Caco-2 (cell line): ENCODE measurements around the gene TIRAP. TPM values are rescaled to one million over a fixed set of nuclear protein-coding genes. Genes with fewer than 3 reads are reported as not detected.

Experiments used
- BruUV-seq: library from RNA; stranded (reverse); fragments of 400-500 nt; replicated peaks from 2 replicates; lab custom pipeline; 2021; lab: Mats Ljungman, UMichigan
- CTCF ChIA-PET: fragments of 300-600 bp; sonication (Branson Sonifier 250); formaldehyde crosslinking; loops from one replicate; lab custom pipeline; 2022; ENCODE audit warnings: antibody characterized with exemption; lab: Charles Lee
- POLR2A ChIA-PET: fragments of 300-600 bp; sonication (Branson Sonifier 250); formaldehyde crosslinking; loops from one replicate; lab custom pipeline; 2022; ENCODE audit warnings: antibody characterized with exemption; lab: Charles Lee
- DNase-seq, 2 experiments: peaks; one replicate each; pipeline versions ENCODE4 v3.0.0 to v3.0.0-alpha.2; 2020 to 2022
- H3K27me3 ChIP-seq: replicated peaks from 2 replicates; pipeline ENCODE4 v1.6.0; 2011; ENCODE audit warnings: low read length; ENCODE audit not compliant: control insufficient read depth, insufficient read depth
- H3K36me3 ChIP-seq: 2 replicates; pipeline ENCODE4 v1.5.1; 2011; ENCODE audit warnings: low read length; ENCODE audit not compliant: control insufficient read depth, insufficient read depth
- H3K4me1 ChIP-seq: fragments of 250-450 bp; sonication (Bioruptor Pico); 2 replicates; pipeline ENCODE4 v1.5.1; 2020; ENCODE audit warnings: mild to moderate bottlenecking
- H3K4me3 ChIP-seq: 2 replicates; pipeline ENCODE4 v1.5.1; 2011; ENCODE audit warnings: low read depth, mild to moderate bottlenecking, control low read depth, low read length
- H3K9me3 ChIP-seq: fragments of 250-450 bp; sonication (Bioruptor Pico); 2 replicates; pipeline ENCODE4 v1.5.1; 2020; ENCODE audit warnings: mild to moderate bottlenecking, moderate library complexity
- H3K27ac Mint-ChIP-seq: one replicate; pipeline ENCODE4 v1.8.0; 2022; ENCODE audit warnings: mixed read lengths; ENCODE audit not compliant: unreplicated experiment
- H3K27me3 Mint-ChIP-seq: one replicate; pipeline ENCODE4 v1.8.0; 2022; ENCODE audit warnings: mixed read lengths; ENCODE audit not compliant: insufficient read depth, unreplicated experiment
- H3K36me3 Mint-ChIP-seq: one replicate; pipeline ENCODE4 v1.8.0; 2022; ENCODE audit warnings: mild to moderate bottlenecking, mixed read lengths; ENCODE audit not compliant: insufficient read depth, unreplicated experiment
- H3K4me1 Mint-ChIP-seq: one replicate; pipeline ENCODE4 v1.8.0; 2022; ENCODE audit warnings: low read depth, mixed read lengths; ENCODE audit not compliant: unreplicated experiment
- H3K4me3 Mint-ChIP-seq: one replicate; pipeline ENCODE4 v1.8.0; 2022; ENCODE audit warnings: mild to moderate bottlenecking, moderate library complexity, mixed read lengths; ENCODE audit not compliant: unreplicated experiment
- H3K9me3 Mint-ChIP-seq: one replicate; pipeline ENCODE4 v1.8.0; 2022; ENCODE audit warnings: mixed read lengths; ENCODE audit not compliant: unreplicated experiment
- intact Hi-C: fragments of 100-400 bp; cut with micrococcal nuclease; formaldehyde crosslinking; loops from one replicate; pipeline ENCODE4 v1.10.0; 2022; ENCODE audit not compliant: unreplicated experiment
- total RNA-seq: library from RNA; stranded (reverse); gene quantifications from 2 replicates; pipeline ENCODE4 v1.2.3, GENCODE V29; 2022
- TF ChIP-seq, protein P1 (sequence below), 2 experiments: fragments of 200-600 bp in 1 of 2; IDR thresholded peaks; 1 replicate in 1 of 2; 2 replicates in 1 of 2; pipeline versions ENCODE4 v1.5.1 to v1.8.0; 2011 to 2022; ENCODE audit warnings: antibody characterized with exemption in 1 of 2, control low read depth in 1 of 2, inconsistent platforms in 1 of 2, low read depth in 1 of 2, low read length in 1 of 2, mild to moderate bottlenecking in 1 of 2, moderate library complexity in 1 of 2; ENCODE audit not compliant: insufficient read depth in 1 of 2, severe bottlenecking in 1 of 2, unreplicated experiment in 1 of 2

The TIRAP gene
- total RNA-seq, 1 experiment from 2014 or later, result 25.1 TPM

GRCh38 chr11:126318574-126319373, 35.9 kb downstream of the TIRAP start:
- TF ChIP-seq, protein P1, sequence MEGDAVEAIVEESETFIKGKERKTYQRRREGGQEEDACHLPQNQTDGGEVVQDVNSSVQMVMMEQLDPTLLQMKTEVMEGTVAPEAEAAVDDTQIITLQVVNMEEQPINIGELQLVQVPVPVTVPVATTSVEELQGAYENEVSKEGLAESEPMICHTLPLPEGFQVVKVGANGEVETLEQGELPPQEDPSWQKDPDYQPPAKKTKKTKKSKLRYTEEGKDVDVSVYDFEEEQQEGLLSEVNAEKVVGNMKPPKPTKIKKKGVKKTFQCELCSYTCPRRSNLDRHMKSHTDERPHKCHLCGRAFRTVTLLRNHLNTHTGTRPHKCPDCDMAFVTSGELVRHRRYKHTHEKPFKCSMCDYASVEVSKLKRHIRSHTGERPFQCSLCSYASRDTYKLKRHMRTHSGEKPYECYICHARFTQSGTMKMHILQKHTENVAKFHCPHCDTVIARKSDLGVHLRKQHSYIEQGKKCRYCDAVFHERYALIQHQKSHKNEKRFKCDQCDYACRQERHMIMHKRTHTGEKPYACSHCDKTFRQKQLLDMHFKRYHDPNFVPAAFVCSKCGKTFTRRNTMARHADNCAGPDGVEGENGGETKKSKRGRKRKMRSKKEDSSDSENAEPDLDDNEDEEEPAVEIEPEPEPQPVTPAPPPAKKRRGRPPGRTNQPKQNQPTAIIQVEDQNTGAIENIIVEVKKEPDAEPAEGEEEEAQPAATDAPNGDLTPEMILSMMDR (IDR thresholded peaks at IDR 0.05; ENCODE audit: insufficient read depth in 1 of 2, low read depth in 1 of 2, low read length in 1 of 2, severe bottlenecking in 1 of 2, unreplicated experiment in 1 of 2), result no peak
- H3K9me3 Mint-ChIP-seq, result no peaks in the 10 kb centered on the region
- no peak overlapping the region for H3K4me3 Mint-ChIP-seq
- peaks cover 7% of the 10 kb centered on the region for H3K36me3 Mint-ChIP-seq
- no peaks in the 10 kb centered on the region for H3K27me3 ChIP-seq
- BruUV-seq, result no TSS peak
- H3K4me3 ChIP-seq, result no peak overlapping the region
- H3K36me3 ChIP-seq, result no peaks in the 10 kb centered on the region
- no peaks in the 10 kb centered on the region for H3K27me3 Mint-ChIP-seq
- DNase-seq, result no peak
- intact Hi-C loops, result loop anchor here (10.0 kb wide), 1 partner anchor 286 kb away; no protein-coding TSS in a partner anchor
- ChIA-PET POLR2A (no interaction called here), CTCF (interaction anchor here (0.7 kb wide), 1 partner anchor 267 kb away, joined by 3 read pairs; no protein-coding TSS in a partner anchor)
- 0 out of 2 replicates have a peak, but pooled peaks cover 6% of the 10 kb centered on the region for H3K4me1 ChIP-seq
- H3K4me1 Mint-ChIP-seq, result peaks cover 6% of the 10 kb centered on the region
- H3K27ac Mint-ChIP-seq, result no peak overlapping the region
- H3K9me3 ChIP-seq, result no peaks in the 10 kb centered on the region

GRCh38 chr11:126319374-126319740, 36.5 kb downstream of the TIRAP start:
- peaks cover 7% of the 10 kb centered on the region for H3K36me3 Mint-ChIP-seq
- no peak overlapping the region for H3K4me3 Mint-ChIP-seq
- Histone ChIP-seq H3K27me3 (no peaks in the 10 kb centered on the region), H3K36me3 (no peaks in the 10 kb centered on the region), H3K9me3 (no peaks in the 10 kb centered on the region), H3K4me1 (0 out of 2 replicates have a peak, but pooled peaks cover 6% of the 10 kb centered on the region), H3K4me3 (no peak overlapping the region)
- H3K27ac Mint-ChIP-seq, result no peak overlapping the region
- H3K9me3 Mint-ChIP-seq, result no peaks in the 10 kb centered on the region
- DNase-seq, result no peak
- H3K4me1 Mint-ChIP-seq, result peaks cover 6% of the 10 kb centered on the region
- TF ChIP-seq, protein P1 (IDR thresholded peaks at IDR 0.05; ENCODE audit: insufficient read depth in 1 of 2, low read depth in 1 of 2, low read length in 1 of 2, severe bottlenecking in 1 of 2, unreplicated experiment in 1 of 2), result no peak
- intact Hi-C loops, result loop anchor here (10.0 kb wide), 1 partner anchor 285 kb away; no protein-coding TSS in a partner anchor
- H3K27me3 Mint-ChIP-seq, result no peaks in the 10 kb centered on the region
- ChIA-PET CTCF (no interaction called here), POLR2A (no interaction called here)
- no TSS peak for BruUV-seq

GRCh38 chr11:126322996-126323395, 40.1 kb downstream of the TIRAP start:
- intact Hi-C loops, result no loop called here
- no peak overlapping the region for H3K4me3 Mint-ChIP-seq
- TF ChIP-seq, protein P1 (IDR thresholded peaks at IDR 0.05; ENCODE audit: insufficient read depth in 1 of 2, low read depth in 1 of 2, low read length in 1 of 2, severe bottlenecking in 1 of 2, unreplicated experiment in 1 of 2), result no peak
- H3K4me1 Mint-ChIP-seq, result no peaks in the 10 kb centered on the region
- no peaks in the 10 kb centered on the region for H3K36me3 ChIP-seq
- no peak overlapping the region for H3K4me3 ChIP-seq
- no TSS peak for BruUV-seq
- H3K9me3 Mint-ChIP-seq, result no peaks in the 10 kb centered on the region
- ChIA-PET POLR2A (no interaction called here), CTCF (no interaction called here)
- H3K27me3 ChIP-seq, result no peaks in the 10 kb centered on the region
- H3K27ac Mint-ChIP-seq, result no peak overlapping the region
- no peaks in the 10 kb centered on the region for H3K4me1 ChIP-seq
- peaks cover 3% of the 10 kb centered on the region for H3K36me3 Mint-ChIP-seq
- H3K27me3 Mint-ChIP-seq, result no peaks in the 10 kb centered on the region
- DNase-seq, result no peak
- no peaks in the 10 kb centered on the region for H3K9me3 ChIP-seq
